Hepatocyte (in vitro differentiated cells): ENCODE measurements around the gene BTRC. TPM values are rescaled to one million over a fixed set of nuclear protein-coding genes. Genes with fewer than 3 reads are reported as not detected.

Experiments used
- DNase-seq: peaks from one replicate; pipeline ENCODE4 v3.0.0-alpha.2; 2016; ENCODE audit warnings: low spot score
- H2AFZ ChIP-seq: fragments of 200-600 bp; sonication (generic); 2 replicates; pipeline ENCODE4 v1.6.0; 2016; ENCODE audit warnings: antibody characterized with exemption, mild to moderate bottlenecking
- H3K27ac ChIP-seq: fragments of 200-600 bp; sonication (generic); 2 replicates; pipeline ENCODE4 v1.5.1; 2016; ENCODE audit warnings: mild to moderate bottlenecking
- H3K27me3 ChIP-seq: fragments of 200-600 bp; sonication (generic); 2 replicates; pipeline ENCODE4 v1.6.1; 2016
- H3K36me3 ChIP-seq: fragments of 200-600 bp; sonication (generic); replicated peaks from 2 replicates; pipeline ENCODE4 v1.5.1; 2016; ENCODE audit warnings: low read depth; ENCODE audit not compliant: insufficient read depth
- H3K4me1 ChIP-seq: fragments of 200-600 bp; sonication (generic); 2 replicates; pipeline ENCODE4 v1.5.1; 2016; ENCODE audit warnings: mild to moderate bottlenecking, moderate library complexity; ENCODE audit not compliant: insufficient read depth
- H3K4me2 ChIP-seq: fragments of 200-600 bp; sonication (generic); 2 replicates; pipeline ENCODE4 v1.6.0; 2016
- H3K4me3 ChIP-seq: fragments of 200-600 bp; sonication (generic); 2 replicates; pipeline ENCODE4 v1.5.1; 2016; ENCODE audit warnings: mild to moderate bottlenecking
- H3K79me2 ChIP-seq: fragments of 200-600 bp; sonication (generic); 2 replicates; pipeline ENCODE4 v1.6.0; 2017; ENCODE audit warnings: mild to moderate bottlenecking
- H3K9me2 ChIP-seq: fragments of 200-600 bp; sonication (generic); replicated peaks from 2 replicates; pipeline ENCODE4 v1.6.0; 2017; ENCODE audit warnings: mild to moderate bottlenecking; ENCODE audit not compliant: insufficient read depth
- H3K9me3 ChIP-seq: fragments of 200-600 bp; sonication (generic); 2 replicates; pipeline ENCODE4 v1.5.1; 2016; ENCODE audit warnings: low read depth, mild to moderate bottlenecking
- H4K20me1 ChIP-seq: fragments of 200-600 bp; sonication (generic); 2 replicates; pipeline ENCODE4 v1.6.0; 2016; ENCODE audit warnings: mild to moderate bottlenecking; ENCODE audit not compliant: insufficient read depth, poor library complexity, severe bottlenecking
- EZH2 ChIP-seq: fragments of 200-600 bp; sonication (generic); IDR thresholded peaks from 2 replicates; pipeline ENCODE4 v1.6.1; 2016; ENCODE audit warnings: antibody characterized with exemption, mild to moderate bottlenecking, borderline replicate concordance
- EZH2phosphoT487 ChIP-seq: fragments of 200-600 bp; sonication (generic); IDR thresholded peaks from one replicate; pipeline ENCODE4 v1.6.1; 2018; ENCODE audit warnings: antibody characterized with exemption, mild to moderate bottlenecking, low read depth, moderate library complexity; ENCODE audit not compliant: unreplicated experiment, severe bottlenecking
- WGBS: methylation state at CpG from one replicate; pipeline ENCODE4 v1.1.6; 2016; ENCODE audit warnings: low lambda C conversion rate; ENCODE audit errors: missing lambda C conversion rate; 5-methylcytosine and 5-hydroxymethylcytosine counted together
- polyA plus RNA-seq: library from polyadenylated mRNA; unstranded; fragments of >200 nt; fragmentation: Nextera tagmentation; extraction: Ambion mirVana; gene quantifications from 2 replicates; pipeline ENCODE4 v1.2.1, GENCODE V29; 2016
- total RNA-seq: library from RNA; depleted of rRNA; stranded (reverse); fragments of >200 nt; gene quantifications from 2 replicates; pipeline ENCODE4 v1.2.3, GENCODE V29; 2014
- TF ChIP-seq, protein P1 (sequence below): fragments of 200-600 bp; sonication (generic); IDR thresholded peaks from 2 replicates; pipeline ENCODE4 v1.5.1; 2016; ENCODE audit warnings: antibody characterized with exemption, mild to moderate bottlenecking; ENCODE audit not compliant: poor library complexity

Gene BTRC
- total and polyA plus RNA-seq, 2 experiments from 2014 or later: 14.5 to 24.3 TPM

GRCh38 chr10:101394524-101395133 lies 40.7 kb downstream of the BTRC start:
- peak; percentile 13 for DNase-seq
- Histone ChIP-seq H3K27ac (no peak overlapping the region), H4K20me1 (peaks cover 4% of the 10 kb centered on the region), H3K4me1 (no peaks in the 10 kb centered on the region), H2AFZ (no peak overlapping the region), H3K36me3 (no peaks in the 10 kb centered on the region), H3K27me3 (no peaks in the 10 kb centered on the region), H3K4me2 (no peak overlapping the region), H3K4me3 (no peak overlapping the region), H3K9me3 (no peaks in the 10 kb centered on the region), H3K79me2 (peaks cover 30% of the 10 kb centered on the region), H3K9me2 (no peaks in the 10 kb centered on the region)
- TF ChIP-seq EZH2phosphoT487 (no peak), EZH2 (no peak)
- TF ChIP-seq, protein P1, sequence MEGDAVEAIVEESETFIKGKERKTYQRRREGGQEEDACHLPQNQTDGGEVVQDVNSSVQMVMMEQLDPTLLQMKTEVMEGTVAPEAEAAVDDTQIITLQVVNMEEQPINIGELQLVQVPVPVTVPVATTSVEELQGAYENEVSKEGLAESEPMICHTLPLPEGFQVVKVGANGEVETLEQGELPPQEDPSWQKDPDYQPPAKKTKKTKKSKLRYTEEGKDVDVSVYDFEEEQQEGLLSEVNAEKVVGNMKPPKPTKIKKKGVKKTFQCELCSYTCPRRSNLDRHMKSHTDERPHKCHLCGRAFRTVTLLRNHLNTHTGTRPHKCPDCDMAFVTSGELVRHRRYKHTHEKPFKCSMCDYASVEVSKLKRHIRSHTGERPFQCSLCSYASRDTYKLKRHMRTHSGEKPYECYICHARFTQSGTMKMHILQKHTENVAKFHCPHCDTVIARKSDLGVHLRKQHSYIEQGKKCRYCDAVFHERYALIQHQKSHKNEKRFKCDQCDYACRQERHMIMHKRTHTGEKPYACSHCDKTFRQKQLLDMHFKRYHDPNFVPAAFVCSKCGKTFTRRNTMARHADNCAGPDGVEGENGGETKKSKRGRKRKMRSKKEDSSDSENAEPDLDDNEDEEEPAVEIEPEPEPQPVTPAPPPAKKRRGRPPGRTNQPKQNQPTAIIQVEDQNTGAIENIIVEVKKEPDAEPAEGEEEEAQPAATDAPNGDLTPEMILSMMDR: no peak
- 78% methylated on average over 5 of the region's 5 CpGs for WGBS

GRCh38 chr10:101397140-101397539 lies 43.2 kb downstream of the BTRC start:
- H3K4me1 ChIP-seq: no peaks in the 10 kb centered on the region
- no peaks in the 10 kb centered on the region for H3K36me3 ChIP-seq
- no peak overlapping the region for H3K4me3 ChIP-seq
- peaks cover 33% of the 10 kb centered on the region for H3K79me2 ChIP-seq
- H3K9me3 ChIP-seq: no peaks in the 10 kb centered on the region
- H2AFZ ChIP-seq: no peak overlapping the region
- no peak overlapping the region for H3K27ac ChIP-seq
- peak; percentile 47 for DNase-seq
- H3K4me2 ChIP-seq: no peak overlapping the region
- no peaks in the 10 kb centered on the region for H3K27me3 ChIP-seq
- peaks cover 4% of the 10 kb centered on the region for H4K20me1 ChIP-seq
- H3K9me2 ChIP-seq: no peaks in the 10 kb centered on the region
- no peak for TF ChIP-seq EZH2phosphoT487
- TF ChIP-seq, protein P1: no peak
- TF ChIP-seq EZH2: no peak

- no peaks in the 10 kb centered on the region for H3K27me3 ChIP-seq
- peak; percentile 5 for DNase-seq
- H3K4me1 ChIP-seq: no peaks in the 10 kb centered on the region
- peaks cover 47% of the 10 kb centered on the region for H3K79me2 ChIP-seq
- no peak overlapping the region for H3K4me2 ChIP-seq
- TF ChIP-seq EZH2phosphoT487: no peak
- TF ChIP-seq EZH2: no peak
- TF ChIP-seq, protein P1: no peak
- H3K36me3 ChIP-seq: no peaks in the 10 kb centered on the region
- no peak overlapping the region for H2AFZ ChIP-seq
- H3K9me3 ChIP-seq: no peaks in the 10 kb centered on the region
- 79% methylated on average over 3 of the region's 3 CpGs for WGBS
- no peaks in the 10 kb centered on the region for H3K9me2 ChIP-seq
- no peak overlapping the region for H3K27ac ChIP-seq
- H4K20me1 ChIP-seq: no peaks in the 10 kb centered on the region
- no peak overlapping the region for H3K4me3 ChIP-seq
Measured at GRCh38 chr10:101400585-101400984, 46.6 kb downstream of the BTRC start.

DNA sequence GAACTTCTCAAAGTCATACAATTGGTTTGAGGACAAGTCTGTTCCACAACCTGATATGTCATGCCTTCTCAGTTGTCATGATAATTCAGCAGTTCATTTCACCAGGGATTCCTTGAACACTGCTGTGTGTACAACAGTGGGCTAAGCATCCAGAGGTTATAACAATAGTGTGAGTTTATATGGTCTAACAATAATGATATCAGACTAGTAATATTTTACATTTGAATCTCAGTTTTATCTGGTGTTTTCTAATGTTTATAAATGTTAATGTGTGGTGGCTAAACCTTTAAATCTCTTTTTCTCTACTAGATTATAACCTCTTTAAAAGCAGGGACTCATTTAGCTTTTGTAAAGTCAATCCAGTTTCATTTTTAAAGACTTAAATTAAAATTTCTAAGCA lies 48.7 kb downstream of the BTRC start:
- no peak overlapping the region for H3K4me2 ChIP-seq
- DNase-seq: no peak
- no peak overlapping the region for H2AFZ ChIP-seq
- no peaks in the 10 kb centered on the region for H4K20me1 ChIP-seq
- H3K36me3 ChIP-seq: no peaks in the 10 kb centered on the region
- H3K9me3 ChIP-seq: no peaks in the 10 kb centered on the region
- no peaks in the 10 kb centered on the region for H3K9me2 ChIP-seq
- no peak overlapping the region for H3K27ac ChIP-seq
- no peaks in the 10 kb centered on the region for H3K4me1 ChIP-seq
- TF ChIP-seq, protein P1: no peak
- TF ChIP-seq EZH2phosphoT487: no peak
- no peak for TF ChIP-seq EZH2
- H3K4me3 ChIP-seq: no peak overlapping the region
- H3K79me2 ChIP-seq: peaks cover 50% of the 10 kb centered on the region
- no peaks in the 10 kb centered on the region for H3K27me3 ChIP-seq
